H1 (cell line): ENCODE measurements around the gene EGR2.

Source experiments
- BRCA1 ChIP-seq: IDR thresholded peaks from 2 replicates; pipeline ENCODE4 v1.6.1; 2012; ENCODE audit warnings: low read depth, low read length, improper control_type of control experiment
- EP300 ChIP-seq, 2 experiments: IDR thresholded peaks; 1 replicate in 1 of 2; 2 replicates in 1 of 2; pipeline ENCODE4 v1.6.1; 2011 to 2012; ENCODE audit warnings: low read depth in 2 of 2, low read length in 2 of 2, mild to moderate bottlenecking in 2 of 2, borderline replicate concordance in 1 of 2, inconsistent platforms in 1 of 2, moderate library complexity in 1 of 2
- EZH2 ChIP-seq: fragments of 200-600 bp; sonication (generic); IDR thresholded peaks from 2 replicates; pipeline ENCODE4 v1.7.1; 2012; ENCODE audit warnings: low read depth, mild to moderate bottlenecking, moderate library complexity, low read length, inconsistent platforms; ENCODE audit not compliant: severe bottlenecking
- HDAC6 ChIP-seq: IDR thresholded peaks from one replicate; pipeline ENCODE4 v1.7.1; 2012; ENCODE audit warnings: low read depth, mild to moderate bottlenecking, inconsistent platforms, low read length, moderate library complexity
- POLR2A ChIP-seq, 2 experiments: IDR thresholded peaks; 1 replicate in 1 of 2; 2 replicates in 1 of 2; pipeline ENCODE4 v1.6.1; 2011; ENCODE audit warnings: low read depth in 2 of 2, low read length in 2 of 2, mild to moderate bottlenecking in 2 of 2; ENCODE audit errors: control extremely low read depth in 1 of 2
- POLR2AphosphoS5 ChIP-seq: IDR thresholded peaks from 2 replicates; pipeline ENCODE4 v1.6.1; 2011; ENCODE audit warnings: low read depth, low read length
- RBBP5 ChIP-seq: IDR thresholded peaks from 2 replicates; pipeline ENCODE4 v1.7.1; 2012; ENCODE audit warnings: low read depth, mild to moderate bottlenecking, inconsistent platforms, low read length, moderate library complexity, borderline replicate concordance
- RFX5 ChIP-seq: IDR thresholded peaks from 2 replicates; pipeline ENCODE4 v1.6.1; 2011; ENCODE audit warnings: low read depth, low read length, improper control_type of control experiment, borderline replicate concordance
- SIN3A ChIP-seq, 2 experiments: IDR thresholded peaks in 1 of 2; conservative IDR thresholded peaks in 1 of 2; 2 replicates each; pipeline ENCODE4 v1.6.1; 2011 to 2012; ENCODE audit warnings: low read length in 2 of 2, improper control_type of control experiment in 1 of 2, low read depth in 1 of 2, mild to moderate bottlenecking in 1 of 2
- SP1 ChIP-seq: IDR thresholded peaks from 2 replicates; pipeline ENCODE4 v1.6.1; 2011; ENCODE audit warnings: low read depth, low read length
- SUZ12 ChIP-seq: fragments of 200-600 bp; sonication (generic); IDR thresholded peaks from 2 replicates; pipeline ENCODE4 v1.6.1; 2012; ENCODE audit warnings: mild to moderate bottlenecking, inconsistent platforms, low read length, moderate library complexity, mixed read lengths
- TF ChIP-seq, protein P1 (sequence below), 3 experiments: IDR thresholded peaks; 1 replicate in 2 of 3; 2 replicates in 1 of 3; pipeline versions ENCODE4 v1.5.1 to v1.6.1; 2011; ENCODE audit warnings: low read length in 3 of 3, mild to moderate bottlenecking in 3 of 3, inconsistent platforms in 2 of 3, low read depth in 1 of 3, moderate library complexity in 1 of 3; ENCODE audit not compliant: insufficient read depth in 1 of 3; ENCODE audit errors: control extremely low read depth in 1 of 3

DNA sequence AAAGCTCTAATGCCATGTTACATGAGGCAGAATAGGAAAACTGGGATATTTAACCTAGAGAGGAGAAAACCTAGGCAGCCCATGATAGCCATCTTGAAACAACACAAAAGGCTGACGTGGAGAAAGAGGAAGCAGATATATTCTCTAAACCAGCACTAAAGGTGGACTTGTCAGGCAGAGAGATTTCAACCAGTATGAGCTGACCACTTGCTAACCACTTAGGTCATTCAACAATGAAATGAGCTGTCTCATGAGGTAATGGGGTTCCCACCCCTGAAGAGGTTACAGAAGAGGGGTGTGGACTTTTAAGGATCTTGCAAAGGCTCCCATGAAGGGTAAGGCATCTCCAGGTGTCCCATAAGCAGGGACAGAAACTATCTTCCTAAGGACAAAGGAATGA is 26.8 kb upstream of the EGR2 start:
- TF ChIP-seq POLR2AphosphoS5 (no peak), RFX5 (no peak), HDAC6 (no peak), SIN3A (conservative IDR thresholded peaks at IDR 0.05 in 1 of 2, IDR thresholded peaks at IDR 0.05 in 1 of 2; ENCODE audit: low read depth in 1 of 2, low read length in 2 of 2) (no peak), RBBP5 (no peak), EP300 (IDR thresholded peaks at IDR 0.05; ENCODE audit: borderline replicate concordance in 1 of 2, low read depth in 2 of 2, low read length in 2 of 2) (no peak), SUZ12 (no peak), EZH2 (no peak), BRCA1 (no peak), POLR2A (IDR thresholded peaks at IDR 0.05; ENCODE audit: control extremely low read depth in 1 of 2, low read depth in 2 of 2, low read length in 2 of 2) (no peak), SP1 (no peak)
- TF ChIP-seq, protein P1, sequence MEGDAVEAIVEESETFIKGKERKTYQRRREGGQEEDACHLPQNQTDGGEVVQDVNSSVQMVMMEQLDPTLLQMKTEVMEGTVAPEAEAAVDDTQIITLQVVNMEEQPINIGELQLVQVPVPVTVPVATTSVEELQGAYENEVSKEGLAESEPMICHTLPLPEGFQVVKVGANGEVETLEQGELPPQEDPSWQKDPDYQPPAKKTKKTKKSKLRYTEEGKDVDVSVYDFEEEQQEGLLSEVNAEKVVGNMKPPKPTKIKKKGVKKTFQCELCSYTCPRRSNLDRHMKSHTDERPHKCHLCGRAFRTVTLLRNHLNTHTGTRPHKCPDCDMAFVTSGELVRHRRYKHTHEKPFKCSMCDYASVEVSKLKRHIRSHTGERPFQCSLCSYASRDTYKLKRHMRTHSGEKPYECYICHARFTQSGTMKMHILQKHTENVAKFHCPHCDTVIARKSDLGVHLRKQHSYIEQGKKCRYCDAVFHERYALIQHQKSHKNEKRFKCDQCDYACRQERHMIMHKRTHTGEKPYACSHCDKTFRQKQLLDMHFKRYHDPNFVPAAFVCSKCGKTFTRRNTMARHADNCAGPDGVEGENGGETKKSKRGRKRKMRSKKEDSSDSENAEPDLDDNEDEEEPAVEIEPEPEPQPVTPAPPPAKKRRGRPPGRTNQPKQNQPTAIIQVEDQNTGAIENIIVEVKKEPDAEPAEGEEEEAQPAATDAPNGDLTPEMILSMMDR (IDR thresholded peaks at IDR 0.05; ENCODE audit: control extremely low read depth in 1 of 3, insufficient read depth in 1 of 3, low read depth in 1 of 3, low read length in 3 of 3) = no peak
